Activated naive CD8-positive, alpha-beta T cell treated with anti-CD3 and anti-CD28 coated beads, Interleukin-2, amount 10 ng/mL, durations not matched to agents 7 days and 5 days (primary cell): Measurements from ENCODE around the gene ERBB4. TPM values are rescaled to one million over a fixed set of nuclear protein-coding genes. Genes with fewer than 3 reads are reported as not detected.

Experiments used
- ATAC-seq: fragments of 150-1000 bp; cut with Tn5 transposase; one replicate; pipeline ENCODE4 v1.10.0; 2021; ENCODE audit warnings: low read depth, moderate library complexity
- POLR2A ChIA-PET: fragments of 350-600 bp; sonication (Branson Sonifier 250); formaldehyde crosslinking; loops from one replicate; lab custom pipeline; 2021; ENCODE audit warnings: antibody characterized with exemption; lab: Charles Lee
- DNase-seq: peaks from one replicate; pipeline ENCODE4 v3.0.0; 2021
- H3K27ac Mint-ChIP-seq: one replicate; pipeline ENCODE4 v1.8.0; 2022; ENCODE audit warnings: mild to moderate bottlenecking, mixed read lengths
- H3K27me3 Mint-ChIP-seq: one replicate; pipeline ENCODE4 v1.8.0; 2022; ENCODE audit warnings: mild to moderate bottlenecking, moderate library complexity, mixed read lengths
- H3K36me3 Mint-ChIP-seq: one replicate; pipeline ENCODE4 v1.8.0; 2021; ENCODE audit warnings: mild to moderate bottlenecking, mixed read lengths
- H3K4me1 Mint-ChIP-seq: one replicate; pipeline ENCODE4 v1.8.0; 2021; ENCODE audit warnings: mixed read lengths
- H3K4me3 Mint-ChIP-seq: one replicate; pipeline ENCODE4 v1.8.0; 2022; ENCODE audit warnings: mild to moderate bottlenecking, moderate library complexity, mixed read lengths
- H3K9me3 Mint-ChIP-seq: one replicate; pipeline ENCODE4 v1.8.0; 2021; ENCODE audit warnings: mixed read lengths
- microRNA-seq: library from miRNA; unstranded; fragments of <30 nt; microRNA quantifications from one replicate; pipeline ENCODE4 v1.2.0, GENCODE V29; 2022
- total RNA-seq, 2 experiments: library from RNA; stranded (reverse); gene quantifications; one replicate each; pipeline ENCODE4 v1.2.3, GENCODE V29; 2021

Gene ERBB4
- total RNA-seq, 2 experiments from 2014 or later: not detected

DNA sequence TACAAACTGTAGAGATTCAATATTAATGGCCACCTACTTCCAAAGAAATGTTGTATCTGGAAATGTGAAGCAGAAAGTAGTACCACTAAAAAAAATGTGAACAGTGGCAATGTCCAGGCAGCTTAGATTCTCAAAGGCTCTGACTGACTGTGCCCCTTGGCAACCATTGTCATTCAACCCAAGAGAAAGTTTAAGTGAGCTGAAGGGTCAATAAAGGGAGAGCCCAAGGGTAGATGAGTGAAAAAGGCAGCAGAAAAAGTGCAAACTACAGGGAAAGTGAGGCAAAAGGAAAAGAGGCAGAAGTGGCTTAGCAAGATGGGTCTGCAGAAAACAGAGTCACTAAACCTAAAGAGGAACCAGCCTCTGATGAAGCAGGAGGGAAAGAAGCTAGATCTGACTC is 1179.3 kb downstream of the ERBB4 start:
- Mint-ChIP-seq H3K9me3 (peaks cover 1% of the 10 kb centered on the region), H3K4me1 (no peaks in the 10 kb centered on the region), H3K4me3 (no peak overlapping the region), H3K36me3 (no peaks in the 10 kb centered on the region), H3K27me3 (no peaks in the 10 kb centered on the region), H3K27ac (no peak overlapping the region)
- ATAC-seq (no peak), DNase-seq (no peak)
- POLR2A ChIA-PET: no interaction called here

DNA sequence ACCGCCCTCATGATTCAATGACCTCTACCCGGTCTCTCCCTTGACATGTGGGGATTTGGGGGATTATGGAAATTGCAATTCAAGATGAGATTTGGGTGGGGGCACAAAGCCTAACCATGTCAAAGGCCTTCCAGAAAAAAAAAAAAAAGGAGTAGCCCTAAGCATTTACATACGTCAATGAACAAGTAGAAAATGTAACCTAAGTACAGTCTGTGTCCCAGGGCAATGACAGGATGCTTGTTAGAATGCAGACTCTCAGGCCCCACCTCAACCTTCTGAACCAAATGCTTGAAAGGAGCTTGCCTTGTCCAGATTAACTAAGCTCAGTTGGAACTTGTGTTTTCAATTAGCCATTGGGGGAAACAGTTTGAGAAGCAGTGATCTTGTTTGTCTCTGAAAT is 1180.1 kb downstream of the ERBB4 start:
- no peak overlapping the region for H3K27ac Mint-ChIP-seq
- H3K27me3 Mint-ChIP-seq: no peaks in the 10 kb centered on the region
- no peaks in the 10 kb centered on the region for H3K4me1 Mint-ChIP-seq
- ATAC-seq (no peak), DNase-seq (no peak)
- H3K36me3 Mint-ChIP-seq: no peaks in the 10 kb centered on the region
- H3K9me3 Mint-ChIP-seq: peaks cover 1% of the 10 kb centered on the region
- POLR2A ChIA-PET: no interaction called here
- no peak overlapping the region for H3K4me3 Mint-ChIP-seq

DNA sequence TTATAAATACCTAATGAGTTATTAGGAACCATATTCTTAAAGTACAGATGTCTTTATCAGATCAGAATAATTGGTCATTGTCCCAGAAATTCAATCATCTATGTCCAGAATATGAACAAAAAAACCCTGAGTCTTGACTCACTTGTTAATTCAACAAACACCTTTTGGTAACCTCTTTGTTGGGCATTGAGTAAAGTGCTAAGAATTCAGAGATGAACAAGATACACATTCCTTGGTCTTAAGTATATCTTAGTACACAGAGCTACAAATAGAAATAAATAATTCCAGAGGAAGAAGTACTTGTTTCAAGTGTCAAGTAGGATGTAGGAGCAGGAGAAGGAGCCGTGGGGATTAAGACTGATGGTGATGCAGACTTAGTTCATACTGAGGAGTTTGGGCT is 1184.1 kb downstream of the ERBB4 start:
- no peak overlapping the region for H3K4me3 Mint-ChIP-seq
- POLR2A ChIA-PET: no interaction called here
- no peaks in the 10 kb centered on the region for H3K36me3 Mint-ChIP-seq
- DNase-seq: no peak
- no peak for ATAC-seq
- H3K27ac Mint-ChIP-seq: no peak overlapping the region
- H3K9me3 Mint-ChIP-seq: no peaks in the 10 kb centered on the region
- no peaks in the 10 kb centered on the region for H3K4me1 Mint-ChIP-seq
- no peaks in the 10 kb centered on the region for H3K27me3 Mint-ChIP-seq

DNA sequence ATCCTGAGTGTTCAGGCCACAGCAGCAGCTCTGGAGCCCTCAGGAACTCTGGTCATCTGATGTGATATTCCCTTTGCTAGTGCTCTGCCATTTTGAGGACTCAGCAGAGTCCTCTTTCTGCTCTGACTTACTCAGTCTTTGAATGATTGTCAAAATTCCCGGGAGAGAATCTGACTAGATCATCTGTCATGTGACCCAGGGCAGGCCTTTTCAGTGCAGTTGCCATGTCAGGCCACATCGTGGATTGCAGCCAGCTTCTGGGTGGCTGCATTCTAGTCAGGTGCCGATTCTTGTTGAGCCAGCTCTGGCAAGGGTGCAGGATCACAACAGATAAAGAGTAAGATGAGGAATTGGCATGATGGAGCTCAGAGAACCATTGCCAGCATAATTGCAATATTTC is 1186.6 kb downstream of the ERBB4 start:
- POLR2A ChIA-PET: no interaction called here
- no peaks in the 10 kb centered on the region for H3K27me3 Mint-ChIP-seq
- H3K4me3 Mint-ChIP-seq: no peak overlapping the region
- no peaks in the 10 kb centered on the region for H3K36me3 Mint-ChIP-seq
- H3K9me3 Mint-ChIP-seq: no peaks in the 10 kb centered on the region
- no peak for DNase-seq
- no peak for ATAC-seq
- H3K27ac Mint-ChIP-seq: no peak overlapping the region
- H3K4me1 Mint-ChIP-seq: no peaks in the 10 kb centered on the region

DNA sequence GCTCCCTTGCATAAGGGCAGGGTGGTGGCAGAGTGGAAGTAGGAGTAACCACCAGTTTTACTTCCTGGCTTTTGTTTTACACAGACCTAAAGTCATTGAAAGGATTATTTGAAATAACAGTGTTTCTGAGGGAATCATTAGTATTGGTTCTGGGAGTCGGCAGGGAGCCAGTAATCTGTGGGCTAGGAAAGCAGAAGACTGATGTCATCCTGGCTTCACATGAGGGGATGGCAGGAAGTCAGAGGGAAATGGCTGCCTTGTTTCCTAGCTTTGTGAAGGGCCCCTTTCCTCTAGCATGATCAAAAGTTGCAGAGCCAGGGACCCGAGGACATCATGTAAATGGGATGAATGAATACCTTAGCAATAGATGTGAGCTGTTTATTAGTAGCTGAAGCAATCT is 1189.6 kb downstream of the ERBB4 start:
- no peak overlapping the region for H3K4me3 Mint-ChIP-seq
- H3K36me3 Mint-ChIP-seq: no peaks in the 10 kb centered on the region
- H3K27me3 Mint-ChIP-seq: no peaks in the 10 kb centered on the region
- no peaks in the 10 kb centered on the region for H3K4me1 Mint-ChIP-seq
- no peak overlapping the region for H3K27ac Mint-ChIP-seq
- H3K9me3 Mint-ChIP-seq: no peaks in the 10 kb centered on the region
- POLR2A ChIA-PET: no interaction called here
- no peak for DNase-seq
- ATAC-seq: no peak

DNA sequence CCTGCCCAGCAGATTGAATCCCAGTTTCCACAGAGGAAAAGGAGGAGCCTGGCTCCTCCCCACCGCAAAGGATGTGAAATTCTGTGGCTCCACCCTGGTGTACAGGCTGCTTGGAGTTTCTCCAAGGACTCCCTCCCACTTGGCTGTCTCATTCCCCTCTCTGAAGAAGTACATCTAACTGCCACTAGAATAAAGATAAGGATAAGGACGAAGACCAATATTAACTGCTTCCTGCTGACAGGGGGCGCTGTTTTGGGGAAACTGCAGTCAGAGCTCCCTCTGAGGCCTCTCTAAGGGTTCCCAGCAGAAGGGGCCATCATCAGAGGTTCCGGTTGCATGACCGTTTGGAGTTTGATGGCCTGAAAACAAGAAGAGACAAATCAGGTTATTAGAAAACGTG is 1191.3 kb downstream of the ERBB4 start:
- H3K27me3 Mint-ChIP-seq: no peaks in the 10 kb centered on the region
- POLR2A ChIA-PET: no interaction called here
- ATAC-seq: no peak
- H3K36me3 Mint-ChIP-seq: no peaks in the 10 kb centered on the region
- no peak overlapping the region for H3K4me3 Mint-ChIP-seq
- no peak overlapping the region for H3K27ac Mint-ChIP-seq
- no peaks in the 10 kb centered on the region for H3K4me1 Mint-ChIP-seq
- no peaks in the 10 kb centered on the region for H3K9me3 Mint-ChIP-seq
- no peak for DNase-seq

DNA sequence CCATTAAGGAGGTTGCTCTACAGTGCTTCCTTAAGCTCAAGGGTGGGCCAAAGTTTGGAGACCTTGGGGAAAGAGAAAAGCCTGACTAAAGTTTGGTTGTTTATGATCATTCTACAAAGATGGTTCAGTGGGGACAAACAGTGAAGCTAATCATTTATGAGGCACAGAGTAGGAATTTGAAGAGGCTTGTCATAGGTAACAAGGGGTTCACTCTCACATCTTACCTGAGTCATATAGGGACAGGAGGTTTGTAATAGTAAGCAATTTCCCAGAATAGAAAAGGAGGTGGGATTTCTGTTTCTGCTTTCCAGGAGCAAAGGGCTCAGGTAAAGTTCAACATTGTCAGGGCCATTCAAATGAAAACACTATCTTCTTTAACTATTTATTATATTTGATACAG is 1194.3 kb downstream of the ERBB4 start:
- H3K4me3 Mint-ChIP-seq: no peak overlapping the region
- POLR2A ChIA-PET: no interaction called here
- H3K9me3 Mint-ChIP-seq: no peaks in the 10 kb centered on the region
- H3K27me3 Mint-ChIP-seq: no peaks in the 10 kb centered on the region
- no peak overlapping the region for H3K27ac Mint-ChIP-seq
- no peaks in the 10 kb centered on the region for H3K36me3 Mint-ChIP-seq
- no peaks in the 10 kb centered on the region for H3K4me1 Mint-ChIP-seq
- no peak for DNase-seq
- ATAC-seq: no peak

DNA sequence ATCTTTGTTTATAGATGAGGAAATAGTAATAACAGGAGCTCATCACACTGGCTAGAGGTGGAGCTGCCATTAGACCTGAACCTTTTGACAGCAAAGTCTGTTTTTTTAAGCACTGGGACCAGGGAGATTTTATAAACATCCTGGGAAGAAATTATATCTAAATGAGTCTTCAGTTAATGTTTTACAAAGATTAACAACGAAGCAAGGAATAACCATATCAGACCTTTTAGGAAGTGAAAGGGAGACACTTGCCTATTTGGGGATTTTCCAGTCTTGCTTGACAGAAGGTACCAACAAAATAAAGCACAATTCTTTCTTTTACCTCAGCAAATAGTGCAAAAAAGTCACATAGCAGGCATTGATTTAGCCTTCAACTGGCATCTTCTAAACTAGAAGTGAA is 1205.2 kb downstream of the ERBB4 start:
- no peak overlapping the region for H3K27ac Mint-ChIP-seq
- H3K36me3 Mint-ChIP-seq: no peaks in the 10 kb centered on the region
- no peaks in the 10 kb centered on the region for H3K9me3 Mint-ChIP-seq
- H3K4me1 Mint-ChIP-seq: no peaks in the 10 kb centered on the region
- no peaks in the 10 kb centered on the region for H3K27me3 Mint-ChIP-seq
- H3K4me3 Mint-ChIP-seq: no peak overlapping the region
- DNase-seq: no peak
- ATAC-seq: no peak
- POLR2A ChIA-PET: no interaction called here

DNA sequence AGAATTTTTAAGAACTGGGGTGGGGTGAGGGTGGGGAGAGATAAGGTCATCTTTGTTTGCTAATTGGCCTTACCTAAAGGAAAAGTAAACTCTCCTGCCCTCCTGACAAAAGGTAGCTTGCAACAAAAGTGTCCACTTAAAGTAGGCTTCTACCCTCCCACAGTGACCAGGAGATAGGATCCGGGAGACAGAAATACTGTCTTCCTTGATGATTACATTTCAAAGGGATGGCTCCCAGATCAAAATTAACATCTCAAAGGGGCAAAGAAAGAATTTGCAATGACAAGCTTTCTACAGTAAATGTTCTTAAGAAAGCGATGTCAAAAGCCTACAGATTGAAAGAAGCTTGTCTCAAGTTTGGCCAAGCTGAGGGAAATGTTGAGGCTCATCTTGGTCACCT is 1206.9 kb downstream of the ERBB4 start:
- POLR2A ChIA-PET: no interaction called here
- H3K27ac Mint-ChIP-seq: no peak overlapping the region
- no peak overlapping the region for H3K4me3 Mint-ChIP-seq
- H3K27me3 Mint-ChIP-seq: no peaks in the 10 kb centered on the region
- H3K4me1 Mint-ChIP-seq: no peaks in the 10 kb centered on the region
- DNase-seq (no peak), ATAC-seq (no peak)
- no peaks in the 10 kb centered on the region for H3K9me3 Mint-ChIP-seq
- H3K36me3 Mint-ChIP-seq: no peaks in the 10 kb centered on the region

DNA sequence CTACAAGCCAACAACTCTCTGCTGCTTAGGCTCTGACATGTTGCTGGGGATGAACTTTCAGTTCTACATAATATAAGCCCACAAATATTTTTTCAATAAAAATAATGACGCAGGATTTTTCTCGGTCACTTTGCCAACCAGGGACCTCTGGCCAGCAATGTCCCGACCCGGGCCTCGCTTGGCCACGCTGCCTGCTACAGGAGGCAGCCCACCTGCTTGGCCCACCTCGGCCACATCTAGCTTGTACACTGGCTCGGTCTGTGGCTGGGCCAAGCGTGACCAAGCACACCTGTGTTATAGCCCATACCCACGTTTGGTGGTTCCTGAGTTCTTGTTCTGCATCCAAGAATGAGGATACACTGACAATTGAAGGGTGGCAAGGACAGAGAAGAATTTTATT is 1208.7 kb downstream of the ERBB4 start:
- H3K4me3 Mint-ChIP-seq: no peak overlapping the region

DNA sequence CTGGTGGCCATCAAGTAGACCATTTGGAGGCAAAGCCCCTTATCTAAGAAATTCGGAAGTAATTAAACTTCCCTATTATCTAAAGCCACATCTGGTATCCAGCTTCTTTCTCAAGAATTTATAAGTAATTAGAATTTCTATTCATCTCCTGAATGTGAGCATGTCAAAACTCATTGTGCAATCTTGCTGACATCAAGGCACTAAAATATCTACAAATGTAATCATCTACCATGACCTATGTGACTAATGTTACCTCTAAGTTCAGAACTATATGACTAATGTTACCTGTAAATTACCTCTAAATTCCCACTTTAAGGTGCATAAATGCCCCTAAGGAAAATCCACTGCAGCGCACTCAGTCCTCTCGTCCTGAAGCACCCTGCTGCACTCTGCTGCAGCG is 1209.2 kb downstream of the ERBB4 start:
- Mint-ChIP-seq H3K36me3 (no peaks in the 10 kb centered on the region), H3K9me3 (no peaks in the 10 kb centered on the region), H3K27ac (no peak overlapping the region), H3K4me3 (no peak overlapping the region), H3K27me3 (no peaks in the 10 kb centered on the region), H3K4me1 (no peaks in the 10 kb centered on the region)
- DNase-seq (no peak), ATAC-seq (no peak)
- POLR2A ChIA-PET: no interaction called here

More for the DNA sequence above, 1208.7 kb downstream of the ERBB4 start:
- POLR2A ChIA-PET: no interaction called here
- ATAC-seq (no peak), DNase-seq (no peak)
- no peak overlapping the region for H3K27ac Mint-ChIP-seq
- H3K4me1 Mint-ChIP-seq: no peaks in the 10 kb centered on the region
- H3K27me3 Mint-ChIP-seq: no peaks in the 10 kb centered on the region
- no peaks in the 10 kb centered on the region for H3K36me3 Mint-ChIP-seq
- H3K9me3 Mint-ChIP-seq: no peaks in the 10 kb centered on the region

DNA sequence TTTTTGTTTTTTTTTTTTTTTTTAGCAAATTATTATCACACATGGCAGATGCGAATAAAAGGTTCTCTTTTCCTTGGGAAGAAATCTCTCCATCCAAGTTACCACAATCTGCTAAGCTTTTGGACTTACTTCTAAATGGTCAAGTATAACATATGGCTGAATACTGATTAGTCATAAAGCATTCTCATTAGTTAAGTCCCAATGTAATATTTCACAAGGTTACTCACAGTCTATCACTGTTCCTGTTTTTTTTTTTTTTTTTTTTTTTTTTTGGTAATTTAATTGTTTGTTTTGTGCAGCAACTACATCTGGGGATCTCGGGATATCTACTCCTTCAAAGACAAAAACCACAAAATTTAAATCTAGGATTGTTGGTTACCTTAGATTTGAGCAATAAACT is 1210.5 kb downstream of the ERBB4 start:
- H3K9me3 Mint-ChIP-seq: no peaks in the 10 kb centered on the region
- DNase-seq (no peak), ATAC-seq (no peak)
- no peaks in the 10 kb centered on the region for H3K4me1 Mint-ChIP-seq
- H3K27me3 Mint-ChIP-seq: no peaks in the 10 kb centered on the region
- H3K4me3 Mint-ChIP-seq: no peak overlapping the region
- H3K27ac Mint-ChIP-seq: no peak overlapping the region
- POLR2A ChIA-PET: no interaction called here
- H3K36me3 Mint-ChIP-seq: no peaks in the 10 kb centered on the region

Small RNA genes lying within 50 kb of the gene (microRNA-seq; reads per million reads assigned to microRNA genes)
- gene MIR548F2: not detected
